Fibroblast of the aortic adventitia (primary cell): ENCODE measurements around the gene ARRB1. TPM values are rescaled to one million over a fixed set of nuclear protein-coding genes. Genes with fewer than 3 reads are reported as not detected.

Source experiments
- DNase-seq: peaks from one replicate; pipeline ENCODE4 v3.0.0-alpha.2; 2010; ENCODE audit warnings: low read depth
- H3K4me3 ChIP-seq: 2 replicates; pipeline ENCODE4 v1.5.1; 2011; ENCODE audit warnings: low read depth, mild to moderate bottlenecking, control low read depth, low read length, moderate library complexity
- CTCF ChIP-seq: IDR thresholded peaks from 2 replicates; pipeline ENCODE4 v1.5.1; 2011; ENCODE audit warnings: mild to moderate bottlenecking, low read length, control low read depth, inconsistent platforms; ENCODE audit not compliant: insufficient read depth
- total RNA-seq: library from RNA; depleted of rRNA; stranded (reverse); fragments of >200 nt; gene quantifications from 2 replicates; pipeline ENCODE4 v1.2.3, GENCODE V29; 2012; ENCODE audit warnings: low replicate concordance

Gene ARRB1
- total RNA-seq, 1 donor, result 36.3 TPM

DNA sequence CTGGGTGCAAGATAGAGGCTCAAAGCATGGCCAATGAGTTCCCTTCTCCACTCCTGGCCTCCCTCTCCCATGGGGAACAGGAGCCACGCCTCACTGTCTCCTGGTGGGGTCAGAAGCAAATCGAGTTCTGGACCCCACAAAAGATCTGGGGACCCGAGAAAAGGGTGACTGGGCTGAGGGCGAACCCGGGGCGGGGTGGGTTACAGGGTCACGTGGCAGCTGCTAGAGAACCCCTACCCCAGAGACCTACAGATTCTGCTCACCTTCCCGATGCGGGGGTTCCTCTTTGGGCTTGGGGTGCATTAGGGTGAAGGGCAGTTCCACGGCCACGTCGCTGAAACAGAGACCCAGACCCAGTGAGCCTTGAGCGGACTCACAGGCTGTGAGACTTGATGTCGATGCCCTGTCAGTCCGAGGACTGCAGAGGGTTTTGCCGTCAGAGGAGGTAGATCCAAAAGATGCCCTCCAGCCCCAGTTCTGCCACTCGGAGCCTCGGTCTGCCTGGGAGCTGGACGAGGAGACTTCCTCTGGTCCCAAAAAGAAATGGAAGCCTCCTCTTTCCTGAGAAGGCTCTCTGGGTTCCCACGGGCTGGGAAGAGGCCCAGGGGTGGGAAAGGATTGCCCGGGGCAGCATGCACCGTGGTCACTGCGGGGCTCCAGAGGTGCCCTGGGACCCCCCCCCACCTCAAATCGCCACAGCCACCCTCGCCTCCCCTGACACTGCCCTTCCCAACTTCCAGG, 82.7 kb downstream of the ARRB1 start:
- no peak for DNase-seq
- no peak overlapping the region for H3K4me3 ChIP-seq
- no peak for TF ChIP-seq CTCF

DNA sequence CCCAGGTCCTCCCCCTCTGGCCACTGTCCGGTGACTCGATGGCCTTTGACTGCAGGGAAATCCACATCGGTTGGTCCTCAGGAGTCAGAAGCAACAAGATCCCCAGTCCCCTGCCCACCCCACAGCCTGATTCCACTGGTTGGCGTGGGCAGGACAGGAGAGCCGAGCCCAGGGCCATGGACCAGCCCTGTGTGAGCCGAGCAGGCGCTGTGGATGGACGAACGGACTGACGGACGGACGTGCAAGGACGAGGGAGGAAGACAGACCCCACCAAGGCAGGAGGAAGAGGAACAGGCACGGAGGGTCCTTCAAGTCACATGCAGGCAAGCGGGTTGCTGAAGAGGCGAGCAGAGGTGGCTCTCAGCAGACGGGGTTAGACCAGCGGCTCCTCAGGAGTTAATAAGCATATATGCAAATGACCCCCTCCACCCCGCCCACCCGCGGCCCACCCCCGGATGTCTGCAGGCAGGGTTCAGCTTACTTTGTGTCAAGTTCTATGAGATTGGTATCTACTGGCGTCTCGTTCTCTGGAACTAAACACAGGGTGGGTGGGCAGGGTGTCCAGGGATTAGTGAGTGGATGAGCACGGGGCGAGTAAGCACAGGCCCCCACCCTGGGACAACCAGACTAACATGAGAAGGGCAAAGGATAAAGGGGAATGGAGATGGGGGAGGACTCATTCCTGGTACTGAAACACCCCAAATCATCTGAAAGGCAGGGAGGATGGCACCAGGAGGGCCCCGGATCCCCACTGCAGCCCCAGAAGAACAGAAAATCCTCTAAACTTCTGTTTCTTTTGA, 84.1 kb downstream of the ARRB1 start:
- no peak overlapping the region for H3K4me3 ChIP-seq
- no peak for TF ChIP-seq CTCF
- no peak for DNase-seq

- H3K4me3 ChIP-seq, result no peak overlapping the region
- DNase-seq, result peak; percentile 36
- TF ChIP-seq CTCF, result no peak
These were observed 85.5 kb downstream of the ARRB1 start for GRCh38 chr11:75265851-75266531.

- no peak for DNase-seq
- TF ChIP-seq CTCF, result no peak
- H3K4me3 ChIP-seq, result no peak overlapping the region
These were observed 86.5 kb downstream of the ARRB1 start for GRCh38 chr11:75264971-75265370.

DNA sequence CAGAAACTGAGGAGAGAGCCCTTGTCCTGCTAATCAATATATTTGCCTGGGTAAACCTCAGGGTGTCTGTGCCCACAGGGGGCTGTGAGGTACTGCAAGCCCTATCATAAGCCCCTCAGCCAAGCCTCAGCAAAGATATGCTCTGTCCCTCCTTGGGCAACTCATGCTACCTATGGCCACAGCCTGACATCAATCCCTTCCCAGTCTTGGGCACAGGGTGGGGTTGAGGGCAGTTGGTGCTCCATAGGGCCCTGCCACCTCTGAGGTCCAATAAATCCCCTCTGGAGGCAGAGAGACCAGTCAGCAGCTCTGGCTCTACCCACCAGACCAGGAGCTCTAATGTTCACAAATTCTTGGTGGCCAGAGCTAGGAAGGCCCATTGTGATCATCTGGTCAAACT, 87.1 kb downstream of the ARRB1 start:
- TF ChIP-seq CTCF, result no peak
- H3K4me3 ChIP-seq, result no peak overlapping the region
- DNase-seq, result no peak

- no peak for TF ChIP-seq CTCF
- no peak overlapping the region for H3K4me3 ChIP-seq
- DNase-seq, result peak; percentile 21
These were observed 87.5 kb downstream of the ARRB1 start for GRCh38 chr11:75263944-75264349.
